GM19238 (cell line): Measurements from ENCODE around the gene TERC.
"Not testable (repeated sequence)": the region's sequence is repeated elsewhere in the genome, so short reads cannot be mapped to it uniquely, and the experiment has no call there.

Experiments
- DNase-seq: peaks from one replicate; pipeline ENCODE4 v3.0.0; 2011; ENCODE audit warnings: low spot score; ENCODE audit not compliant: insufficient read length

The TERC gene

DNA sequence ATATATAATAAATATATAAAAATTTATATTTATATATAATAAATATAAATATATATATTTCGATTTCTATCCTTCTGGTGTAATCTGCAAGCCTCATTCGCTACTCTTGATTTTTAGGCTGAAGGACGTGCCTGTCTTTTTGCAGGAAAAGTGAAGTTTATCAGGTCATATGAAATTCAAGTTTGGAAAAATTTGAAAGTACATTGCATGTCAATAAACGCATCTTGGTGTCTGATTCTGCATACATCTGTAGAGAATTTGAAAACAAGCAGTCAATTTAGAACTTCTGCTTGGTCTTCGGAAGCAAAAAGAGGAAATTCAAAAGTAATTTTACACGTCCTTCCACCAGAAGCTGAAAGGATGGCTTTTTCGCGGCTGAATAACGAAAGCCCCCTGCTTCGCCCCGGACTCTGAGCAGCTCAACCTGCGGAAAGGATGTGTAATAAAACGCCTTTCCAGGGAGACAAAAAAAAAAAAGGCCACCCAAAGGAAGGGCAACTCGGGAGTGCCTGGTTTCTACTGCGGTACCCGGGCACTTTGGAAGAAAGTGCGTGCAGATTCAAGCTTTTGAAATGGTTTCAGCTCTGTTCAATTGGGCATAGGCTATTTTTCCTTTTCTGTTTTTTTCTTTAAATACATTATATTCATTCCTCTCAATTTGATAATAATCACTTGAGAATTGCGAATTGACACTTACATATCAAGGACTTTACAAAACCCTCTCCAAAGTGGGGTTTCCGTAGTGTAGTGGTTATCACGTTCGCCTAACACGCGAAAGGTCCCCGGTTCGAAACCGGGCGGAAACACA lies 6.8 kb upstream of the TERC start:
- no peak for DNase-seq

- DNase-seq, result peak; percentile 41
Observed at GRCh38 chr3:169769287-169770181, 4.7 kb upstream of the TERC start, which contains the start of gene ACTRT3. ACTRT3 (minus strand) TSS chr3:169769561; CDS start chr3:169769520, 41 bp downstream.

GRCh38 chr3:169764312-169764881 lies 463 bp downstream of the TERC start:
- no peak for DNase-seq

DNA sequence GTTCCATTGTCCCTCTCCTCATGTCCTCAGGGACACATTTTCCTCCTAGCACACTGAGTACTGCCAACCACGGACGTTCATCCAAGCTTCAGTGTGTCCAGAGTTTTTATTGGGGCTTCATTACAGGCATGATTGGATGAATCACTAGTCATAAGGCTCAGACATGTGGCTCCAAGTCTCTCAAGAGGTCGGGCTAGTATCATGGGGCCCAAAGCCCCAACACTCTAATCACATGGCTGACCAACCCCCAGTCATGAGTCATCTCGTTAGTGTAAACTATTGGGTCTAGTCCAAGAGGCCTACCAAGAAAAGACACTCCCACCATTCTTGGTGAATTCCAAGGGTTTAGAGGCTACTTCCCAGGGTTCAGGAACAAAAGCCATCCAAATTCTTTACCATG lies 4.4 kb downstream of the TERC start:
- DNase-seq, result no peak

GRCh38 chr3:169759256-169759655 lies 5.6 kb downstream of the TERC start:
- no peak for DNase-seq

- DNase-seq, result no peak
Observed at GRCh38 chr3:169758359-169758994, 6.4 kb downstream of the TERC start.

- DNase-seq, result no peak
Observed at GRCh38 chr3:169755488-169755887, 9.4 kb downstream of the TERC start.

DNA sequence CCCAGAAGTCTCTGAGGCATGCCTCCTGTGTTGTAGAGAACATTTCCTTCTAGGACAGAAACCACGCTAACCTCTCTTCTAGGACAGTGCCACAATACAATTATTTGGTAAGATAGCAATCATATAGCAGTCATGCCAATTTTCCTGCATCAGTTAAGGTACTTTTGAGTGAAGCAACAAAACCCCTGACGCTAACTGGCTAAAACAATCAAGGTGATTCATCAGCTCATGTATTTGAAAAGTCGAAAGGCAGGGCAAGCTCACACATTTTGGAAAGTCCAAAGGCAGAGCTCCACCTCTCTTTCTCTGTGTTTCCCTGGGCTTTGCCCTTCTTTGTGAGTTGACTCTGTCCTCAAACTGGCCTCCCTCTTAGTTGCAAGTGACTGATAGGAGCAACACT lies 10.1 kb downstream of the TERC start:
- DNase-seq, result no peak

DNA sequence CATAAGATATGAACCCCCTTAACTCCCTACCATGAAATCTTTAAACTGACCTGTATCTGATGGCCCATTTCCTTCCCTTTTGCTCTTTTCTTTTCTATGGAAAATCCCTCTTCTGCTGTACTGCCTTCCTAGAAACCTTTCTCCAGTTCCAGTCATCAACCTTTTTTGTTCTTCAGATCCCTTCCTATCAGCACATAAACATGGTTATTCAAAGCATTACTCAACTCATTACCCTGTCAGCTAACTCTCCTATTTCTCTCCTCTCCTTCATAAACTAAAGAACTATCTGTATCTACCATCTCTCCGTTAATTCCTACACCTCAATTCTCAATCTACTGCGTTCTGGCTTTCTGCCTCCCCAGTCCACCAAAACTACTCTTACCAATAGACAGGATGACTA lies 13.0 kb downstream of the TERC start:
- no peak for DNase-seq

DNA sequence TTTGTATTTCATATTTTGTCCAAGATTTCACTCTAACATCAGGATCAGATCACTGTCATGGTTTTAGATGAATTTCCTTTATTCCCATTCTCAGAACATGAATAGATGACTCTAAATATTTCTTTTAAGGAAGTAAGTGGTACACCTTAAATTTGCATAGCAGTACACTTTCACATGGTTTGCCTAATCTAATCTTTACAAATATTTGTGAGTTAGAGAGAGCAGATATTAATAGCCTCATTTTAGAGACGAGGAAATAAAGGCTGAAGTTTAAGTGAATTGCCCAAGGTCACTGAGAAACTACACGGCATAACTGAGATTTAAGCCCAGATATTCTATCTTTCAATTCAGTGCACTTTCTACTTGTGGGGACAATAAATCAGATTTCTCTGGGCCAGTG lies 14.2 kb downstream of the TERC start:
- no peak for DNase-seq

GRCh38 chr3:169748670-169749069 lies 16.2 kb downstream of the TERC start:
- DNase-seq, result no peak

- no peak for DNase-seq
Observed at GRCh38 chr3:169746924-169747323, 17.9 kb downstream of the TERC start.

GRCh38 chr3:169744366-169745054 lies 20.4 kb downstream of the TERC start:
- no peak for DNase-seq

GRCh38 chr3:169739067-169739466 lies 25.8 kb downstream of the TERC start:
- DNase-seq, result no peak

GRCh38 chr3:169731857-169732256 lies 33.0 kb downstream of the TERC start:
- DNase-seq, result not testable (repeated sequence)

DNA sequence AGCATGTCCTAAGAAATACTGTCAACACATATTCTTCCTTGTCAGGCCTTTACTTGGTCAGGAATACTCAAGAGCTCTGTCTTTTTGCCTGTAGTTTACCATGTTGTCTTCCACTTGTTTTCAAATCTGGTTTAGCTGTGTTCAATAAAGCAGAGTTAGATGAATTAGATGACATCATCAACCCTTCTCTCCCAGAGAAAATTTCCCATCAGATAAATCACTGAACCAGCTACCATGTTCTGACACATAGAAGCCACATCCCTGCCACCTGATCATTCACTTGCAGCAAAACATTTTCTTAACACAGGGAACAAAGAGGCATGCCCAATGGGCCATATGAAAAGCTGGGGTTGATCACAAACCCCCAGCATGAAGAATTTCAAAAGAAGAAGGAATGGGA lies 42.1 kb downstream of the TERC start:
- DNase-seq, result no peak

DNA sequence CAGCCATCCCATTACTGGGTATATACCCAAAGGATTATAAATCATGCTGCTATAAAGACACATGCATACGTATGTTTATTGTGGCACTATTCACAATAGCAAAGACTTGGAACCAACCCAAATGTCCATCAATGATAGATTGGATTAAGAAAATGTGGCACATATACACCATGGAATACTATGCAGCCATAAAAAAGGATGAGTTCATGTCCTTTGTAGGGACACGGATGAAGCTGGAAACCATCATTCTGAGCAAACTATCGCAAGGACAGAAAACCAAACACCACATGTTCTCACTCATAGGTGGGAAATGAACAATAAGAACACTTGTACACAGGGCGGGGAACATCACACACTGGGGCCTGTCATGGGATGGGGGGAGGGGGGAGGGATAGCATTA lies 46.4 kb downstream of the TERC start:
- not testable (repeated sequence) for DNase-seq
